Duodenal mucosa (tissue), 2 donors: Measurements from ENCODE around the gene CDC42BPG.
A peak's percentile ranks its signal among the peaks of the same experiment; 100 is the strongest.

ENCODE experiments used
- H3K27ac ChIP-seq: one replicate; pipeline ENCODE4 v1.7.0; 2013; ENCODE audit warnings: low read depth, low read length
- H3K27me3 ChIP-seq, 2 donors: one replicate each; pipeline ENCODE4 v1.7.0; 2013; ENCODE audit warnings: low read length in 2 of 2, control low read depth in 1 of 2; ENCODE audit not compliant: insufficient read depth in 2 of 2, control insufficient read depth in 1 of 2
- H3K36me3 ChIP-seq, 2 donors: one replicate each; pipeline ENCODE4 v1.7.0; 2013; ENCODE audit warnings: low read length in 2 of 2, control low read depth in 1 of 2; ENCODE audit not compliant: insufficient read depth in 2 of 2, control insufficient read depth in 1 of 2
- H3K4me1 ChIP-seq, 2 donors: one replicate each; pipeline ENCODE4 v1.7.0; 2013; ENCODE audit warnings: low read length in 2 of 2, control low read depth in 1 of 2; ENCODE audit not compliant: insufficient read depth in 2 of 2, control insufficient read depth in 1 of 2
- H3K4me3 ChIP-seq, 2 donors: one replicate each; pipeline ENCODE4 v1.7.0; 2013; ENCODE audit warnings: low read length in 2 of 2, low read depth in 1 of 2
- H3K9ac ChIP-seq, 2 donors: one replicate each; pipeline ENCODE4 v1.7.0; 2013; ENCODE audit warnings: low read length in 2 of 2, low read depth in 1 of 2
- H3K9me3 ChIP-seq, 2 donors: one replicate each; pipeline ENCODE4 v1.7.0; 2013; ENCODE audit warnings: low read length in 2 of 2, control low read depth in 1 of 2; ENCODE audit not compliant: control insufficient read depth in 1 of 2

CDC42BPG gene

GRCh38 chr11:64856382-64857227 is 12.2 kb upstream of the CDC42BPG start:
- Histone ChIP-seq H3K27ac (peak overlapping the region; percentile 79), H3K4me1 (peaks cover 82 to 85% of the 10 kb centered on the region in 2 donors), H3K9ac (peak overlapping the region; percentile 15 to 47), H3K9me3 (no peaks in the 10 kb centered on the region), H3K27me3 (no peaks in the 10 kb centered on the region), H3K4me3 (no peak overlapping the region), H3K36me3 (peaks cover 20 to 52% of the 10 kb centered on the region in 2 donors)

- no peaks in the 10 kb centered on the region for H3K27me3 ChIP-seq
- H3K36me3 ChIP-seq, result peaks cover 20 to 52% of the 10 kb centered on the region in 2 donors
- H3K4me1 ChIP-seq, result peaks cover 82 to 89% of the 10 kb centered on the region in 2 donors
- peak overlapping the region; percentile 79 for H3K27ac ChIP-seq
- peak overlapping the region in 1 of 2 donors; percentile 55 for H3K9ac ChIP-seq
- no peaks in the 10 kb centered on the region for H3K9me3 ChIP-seq
- peak overlapping the region in 1 of 2 donors; percentile 21 for H3K4me3 ChIP-seq
These were observed 11.3 kb upstream of the CDC42BPG start for GRCh38 chr11:64855596-64856304.

GRCh38 chr11:64854534-64855502 is 10.4 kb upstream of the CDC42BPG start:
- Histone ChIP-seq H3K9me3 (no peaks in the 10 kb centered on the region), H3K27ac (peak overlapping the region; percentile 79), H3K9ac (peak overlapping the region; percentile 32 to 55), H3K36me3 (peaks cover 20 to 46% of the 10 kb centered on the region in 2 donors), H3K4me1 (peaks cover 81 to 84% of the 10 kb centered on the region in 2 donors), H3K27me3 (no peaks in the 10 kb centered on the region), H3K4me3 (peak overlapping the region; percentile 21 to 43)

- Histone ChIP-seq H3K9me3 (no peaks in the 10 kb centered on the region), H3K27me3 (no peaks in the 10 kb centered on the region), H3K36me3 (peaks cover 20 to 40% of the 10 kb centered on the region in 2 donors), H3K27ac (peak overlapping the region; percentile 79), H3K4me1 (peaks cover 78 to 84% of the 10 kb centered on the region in 2 donors), H3K9ac (no peak overlapping the region), H3K4me3 (peak overlapping the region; percentile 21 to 43)
These were observed 9.7 kb upstream of the CDC42BPG start for GRCh38 chr11:64854157-64854533.

- Histone ChIP-seq H3K4me3 (no peak overlapping the region), H3K27me3 (no peaks in the 10 kb centered on the region), H3K36me3 (peaks cover 20 to 35% of the 10 kb centered on the region in 2 donors), H3K27ac (no peak overlapping the region), H3K4me1 (peaks cover 78 to 84% of the 10 kb centered on the region in 2 donors), H3K9ac (peak overlapping the region in 1 of 2 donors; percentile 18), H3K9me3 (no peaks in the 10 kb centered on the region)
These were observed 9.3 kb upstream of the CDC42BPG start for GRCh38 chr11:64853709-64854108.

- no peaks in the 10 kb centered on the region for H3K9me3 ChIP-seq
- H3K36me3 ChIP-seq, result peaks cover 20 to 31% of the 10 kb centered on the region in 2 donors
- H3K27ac ChIP-seq, result no peak overlapping the region
- H3K9ac ChIP-seq, result peak overlapping the region in 1 of 2 donors; percentile 18
- no peak overlapping the region for H3K4me3 ChIP-seq
- H3K4me1 ChIP-seq, result peaks cover 80 to 87% of the 10 kb centered on the region in 2 donors
- H3K27me3 ChIP-seq, result no peaks in the 10 kb centered on the region
These were observed 8.5 kb upstream of the CDC42BPG start for GRCh38 chr11:64852804-64853509.

GRCh38 chr11:64851831-64852351 is 7.4 kb upstream of the CDC42BPG start:
- Histone ChIP-seq H3K4me3 (peak overlapping the region in 1 of 2 donors; percentile 9), H3K27ac (peak overlapping the region; percentile 10), H3K36me3 (peaks cover 20 to 25% of the 10 kb centered on the region in 2 donors), H3K9ac (peak overlapping the region; percentile 8 to 15), H3K4me1 (peaks cover 79 to 87% of the 10 kb centered on the region in 2 donors), H3K9me3 (no peaks in the 10 kb centered on the region), H3K27me3 (no peaks in the 10 kb centered on the region)

- no peaks in the 10 kb centered on the region for H3K9me3 ChIP-seq
- peaks cover 17 to 20% of the 10 kb centered on the region in 2 donors for H3K36me3 ChIP-seq
- peak overlapping the region; percentile 36 for H3K27ac ChIP-seq
- H3K27me3 ChIP-seq, result no peaks in the 10 kb centered on the region
- peaks cover 73 to 79% of the 10 kb centered on the region in 2 donors for H3K4me1 ChIP-seq
- no peak overlapping the region for H3K4me3 ChIP-seq
- no peak overlapping the region for H3K9ac ChIP-seq
These were observed 6.6 kb upstream of the CDC42BPG start for GRCh38 chr11:64850979-64851567.
